ENCODE measurements around the gene DIP2C. TPM values are rescaled to one million over a fixed set of nuclear protein-coding genes. Genes with fewer than 3 reads are reported as not detected.

The DIP2C gene
- polyA plus RNA-seq, 3 donors, result 0.11 TPM; not detected in 2

- Histone ChIP-seq H3K4me3 (replicated peaks in 1 of 3; ENCODE audit: low read depth in 2 of 3, low read length in 3 of 3) (no peak overlapping the region), H3K9me3 (replicated peaks in 1 of 2; ENCODE audit: control insufficient read depth in 1 of 2, insufficient read depth in 1 of 2, low read length in 2 of 2) (peaks cover 6 to 8% of the 10 kb centered on the region in 2 donors), H3K36me3 (replicated peaks in 1 of 2; ENCODE audit: control insufficient read depth in 1 of 2, insufficient read depth in 2 of 2, low read length in 2 of 2) (no peaks in the 10 kb centered on the region), H3K4me1 (ENCODE audit: control insufficient read depth in 1 of 2, insufficient read depth in 2 of 2, low read length in 2 of 2) (no peaks in the 10 kb centered on the region), H3K9ac (ENCODE audit: insufficient read depth, low read length, poor library complexity, severe bottlenecking) (no peak overlapping the region), H3K4me2 (replicated peaks; ENCODE audit: extremely low read depth, low read length, poor library complexity, severe bottlenecking) (no peak overlapping the region), H3K79me2 (ENCODE audit: insufficient read depth, low read length) (no peaks in the 10 kb centered on the region), H2AFZ (ENCODE audit: insufficient read depth, low read depth, low read length, poor library complexity, severe bottlenecking) (no peak overlapping the region), H3K27me3 (ENCODE audit: control insufficient read depth in 2 of 2, insufficient read depth in 2 of 2, low read length in 2 of 2) (peaks cover 0 to 23% of the 10 kb centered on the region in 2 donors), H3K27ac (ENCODE audit: low read depth in 1 of 2, low read length in 2 of 2) (no peak overlapping the region), H4K20me1 (ENCODE audit: insufficient read depth, low read length) (no peaks in the 10 kb centered on the region)
- no peak for DNase-seq
- intact Hi-C loops (cut with micrococcal nuclease), result no loop called here
- Mint-ChIP-seq H3K27ac (peak overlapping the region in 1 of 7 donors; percentile 57), H3K9me3 (peaks cover 2 to 16% (median 11%) of the 10 kb centered on the region in 7 donors), H3K4me3 (no peak overlapping the region), H3K36me3 (no peaks in the 10 kb centered on the region), H3K27me3 (ENCODE audit: low read depth in 3 of 3) (peaks cover 23 to 36% (median 25%) of the 10 kb centered on the region in 3 donors), H3K4me1 (no peaks in the 10 kb centered on the region)
- 95% methylated on average over 57 of the region's 64 CpGs for WGBS (ENCODE audit: insufficient coverage)
- TF ChIP-seq CTCF (IDR thresholded peaks at IDR 0.05), result no peak
These were observed 49.5 kb downstream of the DIP2C start for GRCh38 chr10:639751-640672.

GRCh38 chr10:639001-639750 is 50.3 kb downstream of the DIP2C start:
- WGBS (ENCODE audit: insufficient coverage), result 91% methylated on average over 42 of the region's 42 CpGs
- DNase-seq, result no peak
- Mint-ChIP-seq H3K9me3 (peaks cover 0 to 9% (median 4%) of the 10 kb centered on the region in 7 donors), H3K4me1 (no peaks in the 10 kb centered on the region), H3K4me3 (no peak overlapping the region), H3K27me3 (ENCODE audit: low read depth in 3 of 3) (peaks cover 26 to 42% (median 30%) of the 10 kb centered on the region in 3 donors), H3K27ac (no peak overlapping the region), H3K36me3 (no peaks in the 10 kb centered on the region)
- H3K9ac ChIP-seq (ENCODE audit: insufficient read depth, low read length, poor library complexity, severe bottlenecking), result no peak overlapping the region
- no peak for TF ChIP-seq CTCF (IDR thresholded peaks at IDR 0.05)
- H2AFZ ChIP-seq (ENCODE audit: insufficient read depth, low read depth, low read length, poor library complexity, severe bottlenecking), result no peak overlapping the region
- no peaks in the 10 kb centered on the region for H3K79me2 ChIP-seq (ENCODE audit: insufficient read depth, low read length)
- H4K20me1 ChIP-seq (ENCODE audit: insufficient read depth, low read length), result no peaks in the 10 kb centered on the region
- H3K36me3 ChIP-seq (replicated peaks in 1 of 2; ENCODE audit: control insufficient read depth in 1 of 2, insufficient read depth in 2 of 2, low read length in 2 of 2), result no peaks in the 10 kb centered on the region
- no peak overlapping the region for H3K27ac ChIP-seq (ENCODE audit: low read depth in 1 of 2, low read length in 2 of 2)
- H3K4me1 ChIP-seq (ENCODE audit: control insufficient read depth in 1 of 2, insufficient read depth in 2 of 2, low read length in 2 of 2), result no peaks in the 10 kb centered on the region
- H3K9me3 ChIP-seq (replicated peaks in 1 of 2; ENCODE audit: control insufficient read depth in 1 of 2, insufficient read depth in 1 of 2, low read length in 2 of 2), result no peaks in the 10 kb centered on the region
- H3K27me3 ChIP-seq (ENCODE audit: control insufficient read depth in 2 of 2, insufficient read depth in 2 of 2, low read length in 2 of 2), result peaks cover 0 to 25% of the 10 kb centered on the region in 2 donors
- H3K4me2 ChIP-seq (replicated peaks; ENCODE audit: extremely low read depth, low read length, poor library complexity, severe bottlenecking), result no peak overlapping the region
- intact Hi-C loops (cut with micrococcal nuclease), result no loop called here
- H3K4me3 ChIP-seq (replicated peaks in 1 of 3; ENCODE audit: low read depth in 2 of 3, low read length in 3 of 3), result no peak overlapping the region

All from CD14-positive monocyte (primary cell).